ENCODE results near the gene KCNQ5. TPM values are rescaled to one million over a fixed set of nuclear protein-coding genes. Genes with fewer than 3 reads are reported as not detected.

KCNQ5 gene
- total RNA-seq, 1 experiment from 2014 or later, result not detected

DNA sequence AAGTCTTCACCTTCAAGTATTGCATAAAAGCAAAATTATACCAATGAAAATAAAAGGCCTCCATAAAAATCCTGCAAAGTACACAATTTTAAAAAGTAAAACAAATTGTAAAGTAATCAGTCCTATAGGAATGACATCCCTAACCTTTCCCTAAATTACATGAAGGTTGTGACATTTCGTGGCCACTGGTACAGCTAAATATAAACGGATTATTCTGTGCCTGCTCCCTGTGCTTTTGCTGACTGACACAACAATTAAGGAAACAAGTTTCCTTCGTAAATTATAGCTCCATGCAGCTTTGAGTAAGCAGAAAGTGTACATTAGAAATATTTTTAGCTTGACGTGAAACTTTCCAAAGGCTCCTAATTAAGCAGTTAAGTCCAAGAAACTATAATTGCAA, 222.8 kb downstream of the KCNQ5 start (continued):
- no peak for TF ChIP-seq EZH2 (IDR thresholded peaks at IDR 0.05)

DNA sequence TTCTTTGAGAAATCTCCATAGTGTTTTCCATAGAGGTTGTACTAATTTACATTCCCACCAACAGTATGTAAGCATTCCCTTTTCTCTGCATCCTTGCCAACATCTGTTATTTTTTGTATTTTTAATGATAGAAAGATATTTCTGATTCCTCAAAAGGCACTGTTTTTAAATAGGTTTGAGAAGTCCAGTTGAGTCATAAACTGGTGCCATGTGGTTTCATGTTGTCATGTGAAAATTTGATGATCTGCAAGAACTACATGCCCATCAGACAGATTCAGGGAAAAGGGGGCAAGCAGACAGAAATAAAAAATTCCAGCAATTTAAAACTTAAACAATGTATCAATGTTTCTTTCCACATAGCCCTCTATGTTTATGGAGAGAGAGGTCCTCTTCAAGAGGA, 227.5 kb downstream of the KCNQ5 start:
- no TSS peak for BruUV-seq (replicated peaks)
- ChIA-PET RAD21 (ENCODE audit: low non-redundant PET in 1 of 2, low total read pairs in 2 of 2, uncharacterized antibody in 2 of 2, unreplicated experiment in 2 of 2) (no interaction called here), CTCF (no interaction called here), POLR2A (no interaction called here)
- Histone ChIP-seq H2AFZ (ENCODE audit: low read depth, low read length, poor library complexity, severe bottlenecking) (no peak overlapping the region), H4K20me1 (ENCODE audit: insufficient read depth) (no peaks in the 10 kb centered on the region; the same call in 1 of the 2 replicates), H3K27ac (ENCODE audit: low read depth, low read length) (no peak overlapping the region), H3K36me3 (ENCODE audit: control insufficient read depth in 1 of 2, insufficient read depth in 2 of 2, low read length in 2 of 2) (no peaks in the 10 kb centered on the region), H3K4me2 (ENCODE audit: low read length) (no peak overlapping the region), H3K4me3 (replicated peaks in 1 of 2; ENCODE audit: low read depth in 1 of 2, low read length in 2 of 2) (no peak overlapping the region), H3K9me3 (ENCODE audit: control insufficient read depth in 1 of 2, insufficient read depth in 1 of 2, low read depth in 1 of 2, low read length in 2 of 2) (no peaks in the 10 kb centered on the region), H3K9ac (ENCODE audit: low read length) (no peak overlapping the region), H3K9me2 (ENCODE audit: insufficient read depth) (no peaks in the 10 kb centered on the region), H3K4me1 (ENCODE audit: control insufficient read depth in 1 of 2, insufficient read depth in 2 of 2, low read length in 2 of 2) (no peaks in the 10 kb centered on the region), H3K27me3 (ENCODE audit: insufficient read depth, low read length) (peaks cover 15% of the 10 kb centered on the region; the same call in 1 of the 2 replicates), H3K79me2 (ENCODE audit: insufficient read depth, low read length) (no peaks in the 10 kb centered on the region)
- intact Hi-C loops (cut with micrococcal nuclease), result no loop called here
- ATAC-seq (no peak), DNase-seq (ENCODE audit: low read depth, low spot score) (no peak)
- no peak for TF ChIP-seq TCF7L2 (IDR thresholded peaks at IDR 0.05; ENCODE audit: borderline replicate concordance, extremely low read depth, insufficient read depth, insufficient read length)
- TF ChIP-seq EGR1 (IDR thresholded peaks at IDR 0.05; ENCODE audit: low read depth), result no peak
- TF ChIP-seq EZH2 (IDR thresholded peaks at IDR 0.05), result no peak
- no peak for TF ChIP-seq ZFX (IDR thresholded peaks at IDR 0.05)
- no peak for TF ChIP-seq SIN3A (IDR thresholded peaks at IDR 0.05; ENCODE audit: low read depth)

GRCh38 chr6:72850040-72850439, 228.2 kb downstream of the KCNQ5 start:
- Histone ChIP-seq H2AFZ (ENCODE audit: low read depth, low read length, poor library complexity, severe bottlenecking) (no peak overlapping the region), H3K27ac (ENCODE audit: low read depth, low read length) (no peak overlapping the region), H3K4me2 (ENCODE audit: low read length) (no peak overlapping the region), H3K4me3 (replicated peaks in 1 of 2; ENCODE audit: low read depth in 1 of 2, low read length in 2 of 2) (no peak overlapping the region), H3K79me2 (ENCODE audit: insufficient read depth, low read length) (no peaks in the 10 kb centered on the region), H3K4me1 (ENCODE audit: control insufficient read depth in 1 of 2, insufficient read depth in 2 of 2, low read length in 2 of 2) (no peaks in the 10 kb centered on the region), H3K9me2 (ENCODE audit: insufficient read depth) (no peaks in the 10 kb centered on the region), H3K27me3 (ENCODE audit: insufficient read depth, low read length) (peaks cover 15% of the 10 kb centered on the region; the same call in 1 of the 2 replicates), H3K36me3 (ENCODE audit: control insufficient read depth in 1 of 2, insufficient read depth in 2 of 2, low read length in 2 of 2) (no peaks in the 10 kb centered on the region), H3K9ac (ENCODE audit: low read length) (no peak overlapping the region), H4K20me1 (ENCODE audit: insufficient read depth) (no peaks in the 10 kb centered on the region; the same call in 1 of the 2 replicates), H3K9me3 (ENCODE audit: control insufficient read depth in 1 of 2, insufficient read depth in 1 of 2, low read depth in 1 of 2, low read length in 2 of 2) (no peaks in the 10 kb centered on the region)
- TF ChIP-seq FOSL1 (IDR thresholded peaks at IDR 0.05; ENCODE audit: low read depth), result no peak
- no peak for TF ChIP-seq EGR1 (IDR thresholded peaks at IDR 0.05; ENCODE audit: low read depth)
- no peak for TF ChIP-seq JUND (IDR thresholded peaks at IDR 0.05)
- TF ChIP-seq SP1 (IDR thresholded peaks at IDR 0.05; ENCODE audit: low read depth), result no peak
- TF ChIP-seq, protein P1, sequence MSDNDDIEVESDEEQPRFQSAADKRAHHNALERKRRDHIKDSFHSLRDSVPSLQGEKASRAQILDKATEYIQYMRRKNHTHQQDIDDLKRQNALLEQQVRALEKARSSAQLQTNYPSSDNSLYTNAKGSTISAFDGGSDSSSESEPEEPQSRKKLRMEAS (IDR thresholded peaks at IDR 0.05), result no peak
- no peak for TF ChIP-seq RAD21 (IDR thresholded peaks at IDR 0.05; ENCODE audit: low read depth)
- TF ChIP-seq YY1 (IDR thresholded peaks at IDR 0.05; ENCODE audit: extremely low read depth, insufficient replicate concordance, low read depth, low read length), result no peak
- no peak for TF ChIP-seq TCF7L2 (IDR thresholded peaks at IDR 0.05; ENCODE audit: borderline replicate concordance, extremely low read depth, insufficient read depth, insufficient read length)
- TF ChIP-seq SIN3A (IDR thresholded peaks at IDR 0.05; ENCODE audit: low read depth), result no peak
- no peak for TF ChIP-seq EZH2phosphoT487 (IDR thresholded peaks at IDR 0.05; ENCODE audit: borderline replicate concordance)
- TF ChIP-seq ZFX (IDR thresholded peaks at IDR 0.05), result no peak
- no peak for TF ChIP-seq ZNF274 (IDR thresholded peaks at IDR 0.05; ENCODE audit: low read depth, low read length)
- TF ChIP-seq, protein P2, sequence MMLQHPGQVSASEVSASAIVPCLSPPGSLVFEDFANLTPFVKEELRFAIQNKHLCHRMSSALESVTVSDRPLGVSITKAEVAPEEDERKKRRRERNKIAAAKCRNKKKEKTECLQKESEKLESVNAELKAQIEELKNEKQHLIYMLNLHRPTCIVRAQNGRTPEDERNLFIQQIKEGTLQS (IDR thresholded peaks at IDR 0.05), result no peak
- no peak for TF ChIP-seq SRF (IDR thresholded peaks at IDR 0.05; ENCODE audit: low read depth)
- no peak for TF ChIP-seq CEBPB (IDR thresholded peaks at IDR 0.05; ENCODE audit: low read depth)
- TF ChIP-seq ELF1 (IDR thresholded peaks at IDR 0.05; ENCODE audit: borderline replicate concordance, low read depth), result no peak
- TF ChIP-seq CTCF (IDR thresholded peaks at IDR 0.05 in 2 of 3, conservative IDR thresholded peaks at IDR 0.05 in 1 of 3; ENCODE audit: borderline replicate concordance in 1 of 3, insufficient read depth in 1 of 3, low read depth in 2 of 3, low read length in 2 of 3), result no peak
- no peak for TF ChIP-seq POLR2A (IDR thresholded peaks at IDR 0.05; ENCODE audit: borderline replicate concordance, extremely low read depth, insufficient read depth, insufficient read length)
- TF ChIP-seq CBX3 (IDR thresholded peaks at IDR 0.05; ENCODE audit: low read depth), result no peak
- TF ChIP-seq EZH2 (IDR thresholded peaks at IDR 0.05), result no peak
- DNase-seq (ENCODE audit: low read depth, low spot score) (no peak), ATAC-seq (no peak)
- ChIA-PET RAD21 (ENCODE audit: low non-redundant PET in 1 of 2, low total read pairs in 2 of 2, uncharacterized antibody in 2 of 2, unreplicated experiment in 2 of 2) (no interaction called here), POLR2A (no interaction called here), CTCF (no interaction called here)
- intact Hi-C loops (cut with micrococcal nuclease), result no loop called here
- no TSS peak for BruUV-seq (replicated peaks)

Data from HCT116 (cell line).